B cell (primary cell): Measurements from ENCODE around the gene RNF223. TPM values are rescaled to one million over a fixed set of nuclear protein-coding genes. Genes with fewer than 3 reads are reported as not detected.

ENCODE experiments used
- ATAC-seq: fragments of 200-7000 bp; cut with Tn5 transposase; one replicate; pipeline ENCODE4 v1.10.0; 2021; ENCODE audit warnings: low read depth, mild to moderate bottlenecking, moderate number of reproducible peaks, moderate library complexity
- CTCF ChIA-PET: fragments of 350-600 bp; sonication (Branson Sonifier 250); formaldehyde crosslinking; loops from one replicate; lab custom pipeline; 2021; ENCODE audit warnings: antibody characterized with exemption, inconsistent platforms; lab: Charles Lee
- POLR2A ChIA-PET: fragments of 350-600 bp; sonication (Branson Sonifier 250); formaldehyde crosslinking; loops from one replicate; lab custom pipeline; 2021; ENCODE audit warnings: antibody characterized with exemption; lab: Charles Lee
- DNase-seq: peaks from one replicate; pipeline ENCODE4 v3.0.0; 2013
- H2AFZ ChIP-seq: 2 replicates; pipeline ENCODE4 v1.6.1; 2012; ENCODE audit warnings: mild to moderate bottlenecking, low read depth, low read length; ENCODE audit not compliant: insufficient read depth, poor library complexity, severe bottlenecking
- H3K27ac ChIP-seq, 2 donors: 1 replicate in 1 of 2; 2 replicates in 1 of 2; pipeline ENCODE4 v1.5.1; 2012 to 2013; ENCODE audit warnings: low read length in 2 of 2, mild to moderate bottlenecking in 2 of 2, moderate library complexity in 1 of 2
- H3K27me3 ChIP-seq, 4 experiments: fragments of 200-600 bp in 1 of 4; sonication (generic) in 1 of 4; replicated peaks in 1 of 4; 1 replicate in 2 of 4; 2 replicates in 2 of 4; pipeline versions ENCODE4 v1.6.1 to v1.7.0; 2013 to 2016; ENCODE audit warnings: low read length in 3 of 4, mild to moderate bottlenecking in 2 of 4, mixed read lengths in 1 of 4, moderate library complexity in 1 of 4; ENCODE audit not compliant: insufficient read depth in 4 of 4, control insufficient read depth in 3 of 4; ENCODE audit errors: control extremely low read depth in 1 of 4
- H3K36me3 ChIP-seq, 2 experiments: replicated peaks in 1 of 2; 1 replicate in 1 of 2; 2 replicates in 1 of 2; pipeline versions ENCODE4 v1.6.1 to v1.7.1; 2013; ENCODE audit warnings: low read length in 1 of 2; ENCODE audit not compliant: insufficient read depth in 2 of 2, control insufficient read depth in 1 of 2; ENCODE audit errors: control extremely low read depth in 1 of 2, extremely low read depth in 1 of 2
- H3K4me1 ChIP-seq, 2 donors: fragments of 200-600 bp in 1 of 2; sonication (generic) in 1 of 2; 1 replicate in 1 of 2; 2 replicates in 1 of 2; pipeline versions ENCODE4 v1.5.1 to v1.6.1; 2013 to 2017; ENCODE audit warnings: low read length in 2 of 2; ENCODE audit not compliant: control insufficient read depth in 2 of 2, insufficient read depth in 2 of 2
- H3K4me2 ChIP-seq: replicated peaks from 2 replicates; pipeline ENCODE3; 2012; ENCODE audit warnings: mild to moderate bottlenecking, low read depth, low read length; ENCODE audit not compliant: poor library complexity, severe bottlenecking
- H3K4me3 ChIP-seq, 5 experiments: fragments of 200-600 bp in 1 of 5; sonication (generic) in 1 of 5; 1 replicate in 3 of 5; 2 replicates in 2 of 5; pipeline versions ENCODE4 v1.5.1 to v1.7.0; 2011 to 2016; ENCODE audit warnings: low read length in 4 of 5, mild to moderate bottlenecking in 4 of 5, low read depth in 2 of 5, control low read depth in 1 of 5, moderate library complexity in 1 of 5; ENCODE audit not compliant: insufficient read depth in 1 of 5; ENCODE audit errors: control extremely low read depth in 1 of 5, extremely low read depth in 1 of 5
- H3K79me2 ChIP-seq: fragments of 200-600 bp; sonication (generic); one replicate; pipeline ENCODE4 v1.6.0; 2016; ENCODE audit warnings: low read length; ENCODE audit not compliant: control insufficient read depth, insufficient read depth
- H3K9ac ChIP-seq: fragments of 200-600 bp; sonication (generic); 2 replicates; pipeline ENCODE4 v1.6.1; 2017; ENCODE audit warnings: mild to moderate bottlenecking, low read length, moderate library complexity
- H3K9me3 ChIP-seq, 3 donors: one replicate each; pipeline versions ENCODE4 v1.6.1 to v1.7.1; 2013; ENCODE audit warnings: low read length in 2 of 3; ENCODE audit not compliant: control insufficient read depth in 2 of 3, insufficient read depth in 1 of 3; ENCODE audit errors: control extremely low read depth in 1 of 3
- H4K20me1 ChIP-seq: 2 replicates; pipeline ENCODE4 v1.6.0; 2012; ENCODE audit warnings: mild to moderate bottlenecking, low read length; ENCODE audit not compliant: insufficient read depth, control insufficient read depth, poor library complexity, severe bottlenecking
- H3K27ac Mint-ChIP-seq: one replicate; pipeline ENCODE4 v1.8.0; 2021; ENCODE audit warnings: mixed read lengths
- H3K27me3 Mint-ChIP-seq: one replicate; pipeline ENCODE4 v1.8.0; 2021; ENCODE audit warnings: mixed read lengths
- H3K4me1 Mint-ChIP-seq: one replicate; pipeline ENCODE4 v1.8.0; 2021; ENCODE audit warnings: mixed read lengths
- H3K4me3 Mint-ChIP-seq: one replicate; pipeline ENCODE4 v1.8.0; 2021; ENCODE audit warnings: mixed read lengths
- H3K9me3 Mint-ChIP-seq: one replicate; pipeline ENCODE4 v1.8.0; 2022; ENCODE audit warnings: mixed read lengths; ENCODE audit not compliant: insufficient read depth
- EZH2 ChIP-seq: IDR thresholded peaks from 2 replicates; pipeline ENCODE4 v1.6.1; 2012; ENCODE audit warnings: borderline replicate concordance, low read depth, mild to moderate bottlenecking, moderate library complexity, low read length; ENCODE audit not compliant: insufficient read depth, poor library complexity, severe bottlenecking
- WGBS: methylation state at CpG from one replicate; pipeline ENCODE4 v1.1.5; 2013; ENCODE audit warnings: missing lambda C conversion rate; ENCODE audit not compliant: insufficient coverage; 5-methylcytosine and 5-hydroxymethylcytosine counted together
- intact Hi-C: fragments of 100-400 bp; cut with micrococcal nuclease; formaldehyde crosslinking; loops from one replicate; pipeline ENCODE4 v1.10.0; 2022
- polyA plus RNA-seq: library from polyadenylated mRNA; depleted of rRNA; stranded (reverse); fragments of >200 nt; gene quantifications from 2 replicates; pipeline ENCODE4 v1.2.3, GENCODE V29; 2012
- total RNA-seq, 2 donors: library from RNA; stranded (reverse); fragments of 120-200 nt in 1 of 2; gene quantifications; 1 replicate in 1 of 2; 2 replicates in 1 of 2; pipeline versions ENCODE4 v1.2.3 to v1.2.4, GENCODE V29; 2013 to 2022
- TF ChIP-seq, protein P1 (sequence below): fragments of 200-600 bp; IDR thresholded peaks from one replicate; pipeline ENCODE4 v1.8.0; 2022; ENCODE audit warnings: antibody characterized with exemption, mild to moderate bottlenecking

Gene RNF223
- total and polyA plus RNA-seq, 2 donors (not counting 1 experiment from before 2014, with no cell fraction given), result not detected

- no peak for TF ChIP-seq EZH2
- TF ChIP-seq, protein P1, sequence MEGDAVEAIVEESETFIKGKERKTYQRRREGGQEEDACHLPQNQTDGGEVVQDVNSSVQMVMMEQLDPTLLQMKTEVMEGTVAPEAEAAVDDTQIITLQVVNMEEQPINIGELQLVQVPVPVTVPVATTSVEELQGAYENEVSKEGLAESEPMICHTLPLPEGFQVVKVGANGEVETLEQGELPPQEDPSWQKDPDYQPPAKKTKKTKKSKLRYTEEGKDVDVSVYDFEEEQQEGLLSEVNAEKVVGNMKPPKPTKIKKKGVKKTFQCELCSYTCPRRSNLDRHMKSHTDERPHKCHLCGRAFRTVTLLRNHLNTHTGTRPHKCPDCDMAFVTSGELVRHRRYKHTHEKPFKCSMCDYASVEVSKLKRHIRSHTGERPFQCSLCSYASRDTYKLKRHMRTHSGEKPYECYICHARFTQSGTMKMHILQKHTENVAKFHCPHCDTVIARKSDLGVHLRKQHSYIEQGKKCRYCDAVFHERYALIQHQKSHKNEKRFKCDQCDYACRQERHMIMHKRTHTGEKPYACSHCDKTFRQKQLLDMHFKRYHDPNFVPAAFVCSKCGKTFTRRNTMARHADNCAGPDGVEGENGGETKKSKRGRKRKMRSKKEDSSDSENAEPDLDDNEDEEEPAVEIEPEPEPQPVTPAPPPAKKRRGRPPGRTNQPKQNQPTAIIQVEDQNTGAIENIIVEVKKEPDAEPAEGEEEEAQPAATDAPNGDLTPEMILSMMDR, result no peak
- no peaks in the 10 kb centered on the region for H3K27me3 Mint-ChIP-seq
- under 1% methylated on average over 50 of the region's 55 CpGs for WGBS
- peak overlapping the region; percentile 86 for H3K4me3 Mint-ChIP-seq
- no peaks in the 10 kb centered on the region for H3K9me3 Mint-ChIP-seq
- peak overlapping the region in 4 of 5 experiments; percentile 56 to 71 (median 67) for H3K4me3 ChIP-seq
- peaks cover 34 to 37% of the 10 kb centered on the region in 2 donors for H3K4me1 ChIP-seq
- DNase-seq, result peak; percentile 92
- H3K79me2 ChIP-seq, result no peaks in the 10 kb centered on the region
- H3K27ac Mint-ChIP-seq, result peak overlapping the region; percentile 92
- peaks cover 30% of the 10 kb centered on the region for H3K4me1 Mint-ChIP-seq
- no peaks in the 10 kb centered on the region for H3K36me3 ChIP-seq
- peaks cover 13% of the 10 kb centered on the region for H4K20me1 ChIP-seq
- intact Hi-C loops, result loop anchor here (1.0 to 10.0 kb wide), 3 partner anchors 9 to 54 kb away; partner anchors contain the start of genes C1orf159 and ISG15
- H3K27ac ChIP-seq, result peak overlapping the region in 1 of 2 donors; percentile 77
- peak; percentile 52 for ATAC-seq
- H3K9me3 ChIP-seq, result peaks cover 0 to 13% (median 0%) of the 10 kb centered on the region in 3 donors
- POLR2A ChIA-PET, result interaction anchor here (0.6 to 0.7 kb wide), 2 partner anchors 44 to 68 kb away, joined by 3 to 4 read pairs; no protein-coding TSS in a partner anchor
- H3K4me2 ChIP-seq, result peak overlapping the region; percentile 97
- CTCF ChIA-PET, result interaction anchor here (0.8 to 1.3 kb wide), 4 partner anchors 36 to 182 kb away, joined by 3 to 4 read pairs (median 3); partner anchors contain the start of gene AGRN
- H2AFZ ChIP-seq, result peak overlapping the region; percentile 72
- H3K27me3 ChIP-seq, result peaks cover 0 to 11% (median 2%) of the 10 kb centered on the region in 4 experiments
- H3K9ac ChIP-seq, result peak overlapping the region; percentile 87
Observed at GRCh38 chr1:1068517-1069055, 5.5 kb downstream of the RNF223 start.
